ENCODE measurements around the gene CISD1.

CISD1 gene

GRCh38 chr10:58316874-58317273 lies 47.9 kb downstream of the CISD1 start:
- no peak for DNase-seq

- DNase-seq, result no peak
These were observed 49.4 kb downstream of the CISD1 start for GRCh38 chr10:58318346-58318745.

- no peak for DNase-seq
These were observed 50.6 kb downstream of the CISD1 start for GRCh38 chr10:58319599-58319998.

GRCh38 chr10:58320351-58321049 lies 51.5 kb downstream of the CISD1 start:
- no peak for DNase-seq

GRCh38 chr10:58322072-58322834 lies 53.3 kb downstream of the CISD1 start:
- no peak for DNase-seq

- no peak for DNase-seq
These were observed 53.9 kb downstream of the CISD1 start for GRCh38 chr10:58322835-58323209.

- no peak for DNase-seq
These were observed 58.0 kb downstream of the CISD1 start for GRCh38 chr10:58326967-58327381.

- no peak for DNase-seq
These were observed 59.3 kb downstream of the CISD1 start for GRCh38 chr10:58328233-58328632.

- no peak for DNase-seq
These were observed 61.5 kb downstream of the CISD1 start for GRCh38 chr10:58330431-58330830.

- DNase-seq, result no peak
These were observed 62.7 kb downstream of the CISD1 start for GRCh38 chr10:58331646-58332045.

GRCh38 chr10:58334817-58335305 lies 65.9 kb downstream of the CISD1 start, which contains the start of gene UBE2D1:
Gene UBE2D1, plus strand, starts transcription at chr10:58335006. Its CDS starts 196 bp downstream, at chr10:58335202.
- DNase-seq, result peak; percentile 89 to 91

- DNase-seq, result peak; percentile 13 to 17
These were observed 66.5 kb downstream of the CISD1 start for GRCh38 chr10:58335306-58336005.

GRCh38 chr10:58336242-58336641 lies 67.3 kb downstream of the CISD1 start:
- DNase-seq, result no peak
